Activated effector memory CD4-positive, alpha-beta T cell treated with Interleukin-2 at 50 U/mL for 16 hours (primary cell): ENCODE results near the gene MS4A15.
"Not testable (repeated sequence)": the region's sequence is repeated elsewhere in the genome, so short reads cannot be mapped to it uniquely, and the experiment has no call there.

Experiments
- DNase-seq: peaks from one replicate; pipeline ENCODE4 v3.0.0-alpha.2; 2020

Gene MS4A15

GRCh38 chr11:60810569-60810968 lies 53.9 kb downstream of the MS4A15 start:
- DNase-seq: no peak

- no peak for DNase-seq
Observed at GRCh38 chr11:60813324-60813723, 56.7 kb downstream of the MS4A15 start.

GRCh38 chr11:60814112-60814511 lies 57.4 kb downstream of the MS4A15 start:
- no peak for DNase-seq

GRCh38 chr11:60816590-60817157 lies 60.0 kb downstream of the MS4A15 start:
- no peak for DNase-seq

- DNase-seq: no peak
Observed at GRCh38 chr11:60818057-60818456, 61.4 kb downstream of the MS4A15 start.

- no peak for DNase-seq
Observed at GRCh38 chr11:60821827-60822599, 65.3 kb downstream of the MS4A15 start.

- DNase-seq: not testable (repeated sequence)
Observed at GRCh38 chr11:60823745-60824306, 67.2 kb downstream of the MS4A15 start.

GRCh38 chr11:60825118-60825517 lies 68.5 kb downstream of the MS4A15 start:
- no peak for DNase-seq

- DNase-seq: no peak
Observed at GRCh38 chr11:60825790-60826189, 69.1 kb downstream of the MS4A15 start.
